H9 (cell line): Measurements from ENCODE around the gene AAMP. TPM values are rescaled to one million over a fixed set of nuclear protein-coding genes. Genes with fewer than 3 reads are reported as not detected.

Source experiments
- DNase-seq: peaks from one replicate; pipeline ENCODE4 v3.0.0-alpha.2; 2017
- H2AFZ ChIP-seq: one replicate; pipeline ENCODE4 v1.6.1; 2013; ENCODE audit warnings: mild to moderate bottlenecking, low read length, control low read depth, moderate library complexity
- H2AK5ac ChIP-seq: 2 replicates; pipeline ENCODE4 v1.6.1; 2013; ENCODE audit warnings: low read length, control low read depth, mixed read lengths; ENCODE audit not compliant: insufficient read length
- H2BK120ac ChIP-seq: one replicate; pipeline ENCODE4 v1.6.1; 2013; ENCODE audit warnings: low read depth, mild to moderate bottlenecking, low read length, control low read depth, inconsistent platforms; ENCODE audit not compliant: poor library complexity, severe bottlenecking
- H2BK12ac ChIP-seq: 2 replicates; pipeline ENCODE4 v1.6.1; 2013; ENCODE audit warnings: low read length, control low read depth, mixed read lengths, low read depth; ENCODE audit not compliant: insufficient read length
- H2BK15ac ChIP-seq: 2 replicates; pipeline ENCODE4 v1.6.1; 2013; ENCODE audit warnings: low read depth, low read length, control low read depth
- H2BK20ac ChIP-seq: one replicate; pipeline ENCODE4 v1.6.1; 2013; ENCODE audit warnings: low read depth, mild to moderate bottlenecking, low read length, control low read depth, inconsistent platforms; ENCODE audit not compliant: poor library complexity, severe bottlenecking
- H2BK5ac ChIP-seq: 2 replicates; pipeline ENCODE4 v1.6.1; 2013; ENCODE audit warnings: low read length, control low read depth, mixed read lengths; ENCODE audit not compliant: insufficient read length
- H3K14ac ChIP-seq: 2 replicates; pipeline ENCODE4 v1.6.1; 2013; ENCODE audit warnings: low read length, control low read depth; ENCODE audit not compliant: insufficient read depth
- H3K18ac ChIP-seq: 2 replicates; pipeline ENCODE4 v1.6.1; 2013; ENCODE audit warnings: low read depth, mild to moderate bottlenecking, mixed read lengths, low read length, control low read depth; ENCODE audit not compliant: insufficient read length
- H3K23ac ChIP-seq: 2 replicates; pipeline ENCODE4 v1.6.1; 2013; ENCODE audit warnings: low read length, control low read depth, mixed read lengths, low read depth; ENCODE audit not compliant: insufficient read length
- H3K23me2 ChIP-seq: 2 replicates; pipeline ENCODE4 v1.6.1; 2013; ENCODE audit warnings: low read depth, mild to moderate bottlenecking, mixed read lengths, low read length, control low read depth; ENCODE audit not compliant: insufficient read length, poor library complexity, severe bottlenecking
- H3K27ac ChIP-seq: 2 replicates; pipeline ENCODE4 v1.5.1; 2013; ENCODE audit warnings: low read length, control low read depth, mixed read lengths, low read depth; ENCODE audit not compliant: insufficient read length
- H3K27me3 ChIP-seq: 2 replicates; pipeline ENCODE4 v1.6.1; 2013; ENCODE audit warnings: low read length, control low read depth, inconsistent platforms; ENCODE audit not compliant: insufficient read depth
- H3K4ac ChIP-seq: 2 replicates; pipeline ENCODE4 v1.6.1; 2013; ENCODE audit warnings: low read depth, mild to moderate bottlenecking, control low read depth, inconsistent platforms, low read length, moderate library complexity
- H3K4me1 ChIP-seq: 2 replicates; pipeline ENCODE4 v1.6.1; 2013; ENCODE audit warnings: low read length, control low read depth, inconsistent platforms; ENCODE audit not compliant: insufficient read depth
- H3K4me2 ChIP-seq: 2 replicates; pipeline ENCODE4 v1.6.1; 2013; ENCODE audit warnings: low read length, control low read depth, mixed read lengths; ENCODE audit not compliant: insufficient read length, insufficient read depth
- H3K56ac ChIP-seq: 2 replicates; pipeline ENCODE4 v1.6.1; 2013; ENCODE audit warnings: low read depth, mild to moderate bottlenecking, mixed read lengths, low read length, control low read depth; ENCODE audit not compliant: insufficient read length
- H3K79me1 ChIP-seq: 2 replicates; pipeline ENCODE4 v1.6.1; 2013; ENCODE audit warnings: low read depth, mild to moderate bottlenecking, moderate library complexity, low read length, control low read depth, inconsistent platforms; ENCODE audit not compliant: insufficient read depth, poor library complexity, severe bottlenecking
- H3K79me2 ChIP-seq: 2 replicates; pipeline ENCODE4 v1.6.1; 2013; ENCODE audit warnings: low read length, control low read depth, inconsistent platforms; ENCODE audit not compliant: insufficient read depth
- H3K9ac ChIP-seq: 2 replicates; pipeline ENCODE4 v1.6.1; 2013; ENCODE audit warnings: low read length, control low read depth, mixed read lengths; ENCODE audit not compliant: insufficient read length; ENCODE audit errors: extremely low read depth
- H3K9me3 ChIP-seq: one replicate; pipeline ENCODE4 v1.6.1; 2013; ENCODE audit warnings: low read depth, low read length, inconsistent platforms; ENCODE audit not compliant: control insufficient read depth
- H3T11ph ChIP-seq: one replicate; pipeline ENCODE4 v1.6.1; 2013; ENCODE audit warnings: mild to moderate bottlenecking, low read length, control low read depth, inconsistent platforms
- H4K20me1 ChIP-seq: one replicate; pipeline ENCODE4 v1.6.1; 2013; ENCODE audit not compliant: control insufficient read depth, insufficient read length, insufficient read depth
- H4K5ac ChIP-seq: 2 replicates; pipeline ENCODE4 v1.6.1; 2013; ENCODE audit warnings: low read depth, mild to moderate bottlenecking, mixed read lengths, low read length, control low read depth; ENCODE audit not compliant: insufficient read length
- H4K8ac ChIP-seq: replicated peaks from 2 replicates; pipeline ENCODE4 v1.6.1; 2013; ENCODE audit warnings: low read length, control low read depth, mixed read lengths, low read depth; ENCODE audit not compliant: insufficient read length
- H4K91ac ChIP-seq: 2 replicates; pipeline ENCODE4 v1.6.1; 2013; ENCODE audit warnings: low read depth, mild to moderate bottlenecking, moderate library complexity, mixed read lengths, low read length, control low read depth; ENCODE audit not compliant: insufficient read length
- H3K27ac Mint-ChIP-seq, 3 experiments: 2 replicates in 2 of 3; 3 replicates in 1 of 3; pipeline ENCODE4 v1.8.0; 2020 to 2021; ENCODE audit warnings: mixed read lengths in 3 of 3, mild to moderate bottlenecking in 1 of 3, moderate library complexity in 1 of 3
- H3K27me3 Mint-ChIP-seq: 2 replicates; pipeline ENCODE4 v1.8.0; 2021; ENCODE audit warnings: low read depth, mild to moderate bottlenecking, moderate library complexity, mixed read lengths
- H3K36me3 Mint-ChIP-seq, 3 experiments: 2 replicates in 2 of 3; 3 replicates in 1 of 3; pipeline ENCODE4 v1.8.0; 2020 to 2021; ENCODE audit warnings: low read depth in 3 of 3, mixed read lengths in 3 of 3; ENCODE audit not compliant: insufficient read depth in 1 of 3
- H3K4me1 Mint-ChIP-seq, 2 experiments: 2 replicates each; pipeline ENCODE4 v1.8.0; 2020; ENCODE audit warnings: mixed read lengths in 2 of 2
- H3K4me3 Mint-ChIP-seq, 2 experiments: 2 replicates in 1 of 2; 3 replicates in 1 of 2; pipeline ENCODE4 v1.8.0; 2020 to 2021; ENCODE audit warnings: mild to moderate bottlenecking in 2 of 2, mixed read lengths in 2 of 2, moderate library complexity in 1 of 2
- H3K9me3 Mint-ChIP-seq, 2 experiments: 2 replicates in 1 of 2; 3 replicates in 1 of 2; pipeline ENCODE4 v1.8.0; 2020; ENCODE audit warnings: mild to moderate bottlenecking in 2 of 2, mixed read lengths in 2 of 2, moderate library complexity in 1 of 2
- CTCF ChIP-seq: fragments of 200-600 bp; sonication (generic); conservative IDR thresholded peaks from 3 replicates; pipeline ENCODE4 v1.8.0; 2021; ENCODE audit warnings: antibody characterized with exemption, mild to moderate bottlenecking
- WGBS: extraction: QIAGEN DNeasy Blood & Tissue Kit; methylation state at CpG from one replicate; pipeline ENCODE4 v1.1.7; 2013; ENCODE audit warnings: missing lambda C conversion rate, low lambda C conversion rate, mixed read lengths; ENCODE audit not compliant: insufficient read length; ENCODE audit errors: extremely low coverage; 5-methylcytosine and 5-hydroxymethylcytosine counted together
- total RNA-seq: library from RNA; stranded (reverse); gene quantifications from 2 replicates; pipeline ENCODE4 v1.2.1, GENCODE V29; 2021

The AAMP gene
- total RNA-seq, 1 experiment from 2014 or later: 103 TPM

DNA sequence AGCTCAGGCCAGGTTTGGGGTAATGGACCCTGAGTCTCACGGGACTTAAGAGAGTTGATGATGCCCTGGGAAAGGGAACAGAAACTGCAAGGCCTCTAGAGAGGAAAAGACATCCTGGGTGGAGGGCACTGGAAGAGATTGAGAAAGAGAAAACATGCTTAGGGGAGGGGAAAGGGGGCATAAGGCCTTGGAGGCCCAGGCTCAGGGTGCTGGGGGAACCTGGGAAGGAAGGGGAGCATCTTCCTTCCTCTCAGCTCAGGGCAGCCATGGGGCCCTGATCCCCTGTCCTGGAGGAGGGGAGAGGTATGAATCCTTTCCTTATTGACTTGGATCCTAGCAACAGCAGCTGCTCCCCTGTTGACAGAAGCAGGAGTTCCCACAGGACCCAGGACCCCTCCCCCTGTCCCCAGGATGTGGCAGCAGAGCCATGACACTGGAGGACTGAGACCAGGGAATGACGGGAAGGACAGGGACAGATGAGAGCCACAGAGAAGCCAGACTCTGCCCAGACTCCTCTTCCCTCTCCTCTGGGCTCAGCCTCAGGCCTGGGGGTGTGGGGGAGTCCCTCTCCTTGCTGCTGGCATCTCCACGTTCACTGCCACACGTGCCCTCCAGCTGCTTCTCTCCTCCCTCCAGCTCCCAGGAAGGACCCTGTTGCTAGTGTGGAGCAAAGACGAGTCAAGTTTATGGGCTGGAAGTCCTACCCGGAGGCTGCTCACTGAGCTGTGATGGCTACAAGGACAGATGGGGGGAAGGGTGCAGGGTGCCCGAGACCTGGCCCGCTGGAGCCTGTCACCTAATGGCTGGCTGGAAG is 8.3 kb downstream of the AAMP start:
- H2BK5ac ChIP-seq: no peak overlapping the region
- no peak overlapping the region for H3K4ac ChIP-seq
- no peak overlapping the region for H4K91ac ChIP-seq
- Mint-ChIP-seq H3K27me3 (no peaks in the 10 kb centered on the region), H3K27ac (peak overlapping the region; percentile 76 to 88 (median 79); a peak in 4 of 7 replicates), H3K36me3 (peaks cover 6 to 25% (median 21%) of the 10 kb centered on the region in 3 experiments; a peak in 6 of 7 replicates), H3K9me3 (no peaks in the 10 kb centered on the region), H3K4me1 (peaks cover 23 to 34% of the 10 kb centered on the region in 2 experiments), H3K4me3 (peak overlapping the region; percentile 15 to 42; a peak in 3 of 5 replicates)
- H3K18ac ChIP-seq: no peak overlapping the region
- no peak for TF ChIP-seq CTCF
- no peaks in the 10 kb centered on the region for H3K23me2 ChIP-seq
- no peak overlapping the region for H3T11ph ChIP-seq
- no peak overlapping the region for H3K27ac ChIP-seq
- peak overlapping the region; percentile 20; the same call in 1 of the 2 replicates for H3K14ac ChIP-seq
- H2AK5ac ChIP-seq: no peak overlapping the region
- H4K20me1 ChIP-seq: no peaks in the 10 kb centered on the region
- H2BK12ac ChIP-seq: no peak overlapping the region
- H2BK15ac ChIP-seq: no peak overlapping the region
- no peaks in the 10 kb centered on the region for H3K27me3 ChIP-seq
- H3K4me2 ChIP-seq: no peak overlapping the region
- H3K79me1 ChIP-seq: no peaks in the 10 kb centered on the region
- no peak overlapping the region for H2AFZ ChIP-seq
- no peak for DNase-seq
- H2BK20ac ChIP-seq: no peak overlapping the region
- WGBS: no CpG with 5 or more reads among the region's 8 CpGs
- H3K9me3 ChIP-seq: no peaks in the 10 kb centered on the region
- peaks cover 4% of the 10 kb centered on the region; the same call in 1 of the 2 replicates for H3K4me1 ChIP-seq
- no peak overlapping the region for H3K56ac ChIP-seq
- no peak overlapping the region for H3K23ac ChIP-seq
- H3K9ac ChIP-seq: no peak overlapping the region
- H4K8ac ChIP-seq: no peak overlapping the region
- H2BK120ac ChIP-seq: no peak overlapping the region
- H3K79me2 ChIP-seq: no peaks in the 10 kb centered on the region
- H4K5ac ChIP-seq: no peak overlapping the region
